IMR-90 (cell line): ENCODE data around the gene THBS1. TPM values are rescaled to one million over a fixed set of nuclear protein-coding genes. Genes with fewer than 3 reads are reported as not detected.

ENCODE experiments used
- ATAC-seq: fragments of 200-7000 bp; cut with Tn5 transposase; 2 replicates; pipeline ENCODE4 v1.9.1; 2020; ENCODE audit warnings: low read depth, mild to moderate bottlenecking, moderate library complexity
- BruUV-seq: library from RNA; stranded (reverse); fragments of 400-500 nt; replicated peaks from 2 replicates; lab custom pipeline; 2021; lab: Mats Ljungman, UMichigan
- CTCF ChIA-PET: fragments of 300-600 bp; formaldehyde crosslinking; extraction: SDS; loops from one replicate; lab custom pipeline; 2021; ENCODE audit warnings: antibody characterized with exemption; lab: Yijun Ruan, JAX
- POLR2A ChIA-PET: fragments of 300-600 bp; sonication (Branson Sonifier 250); formaldehyde crosslinking; loops from one replicate; lab custom pipeline; 2022; ENCODE audit warnings: antibody characterized with exemption; ENCODE audit not compliant: unreplicated experiment; lab: Charles Lee
- DNase-seq: peaks from one replicate; pipeline ENCODE4 v3.0.0; 2013
- H2AFZ ChIP-seq: replicated peaks from 2 replicates; pipeline ENCODE3; 2013; ENCODE audit warnings: low read length, mild to moderate bottlenecking; ENCODE audit not compliant: poor library complexity
- H2AK5ac ChIP-seq: 2 replicates; pipeline ENCODE4 v1.6.1; 2013; ENCODE audit warnings: low read depth, low read length, inconsistent platforms
- H2AK9ac ChIP-seq: replicated peaks from 2 replicates; pipeline ENCODE3; 2013; ENCODE audit warnings: mild to moderate bottlenecking, low read depth, low read length, moderate library complexity; ENCODE audit not compliant: poor library complexity
- H2BK120ac ChIP-seq: 2 replicates; pipeline ENCODE4 v1.6.1; 2013; ENCODE audit warnings: low read depth, low read length, inconsistent platforms
- H2BK15ac ChIP-seq: 3 replicates; pipeline ENCODE4 v1.6.1; 2013; ENCODE audit warnings: low read depth, low read length, inconsistent platforms
- H2BK20ac ChIP-seq: 2 replicates; pipeline ENCODE4 v1.6.1; 2013; ENCODE audit warnings: low read depth, mild to moderate bottlenecking, inconsistent platforms, low read length, moderate library complexity
- H2BK5ac ChIP-seq: 2 replicates; pipeline ENCODE4 v1.6.1; 2013; ENCODE audit warnings: mild to moderate bottlenecking, low read depth, low read length, inconsistent platforms; ENCODE audit not compliant: poor library complexity, severe bottlenecking
- H3K14ac ChIP-seq: replicated peaks from 2 replicates; pipeline ENCODE4 v1.6.1; 2013; ENCODE audit warnings: low read depth, low read length, inconsistent platforms
- H3K18ac ChIP-seq: 2 replicates; pipeline ENCODE4 v1.6.1; 2013; ENCODE audit warnings: low read depth, low read length, control low read depth
- H3K23ac ChIP-seq: 2 replicates; pipeline ENCODE4 v1.6.1; 2013; ENCODE audit warnings: low read depth, low read length, inconsistent platforms
- H3K27ac ChIP-seq: 2 replicates; pipeline ENCODE4 v1.5.1; 2013; ENCODE audit warnings: mild to moderate bottlenecking, control low read depth, low read length; ENCODE audit not compliant: insufficient read depth
- H3K27me3 ChIP-seq: 2 replicates; pipeline ENCODE4 v1.6.1; 2013; ENCODE audit warnings: low read length; ENCODE audit not compliant: control insufficient read depth, insufficient read depth
- H3K36me3 ChIP-seq: 2 replicates; pipeline ENCODE4 v1.6.1; 2013; ENCODE audit warnings: low read length, mixed read lengths; ENCODE audit not compliant: control insufficient read depth, insufficient read depth
- H3K4ac ChIP-seq: 2 replicates; pipeline ENCODE4 v1.6.1; 2013; ENCODE audit warnings: low read depth, low read length, inconsistent platforms
- H3K4me1 ChIP-seq: 2 replicates; pipeline ENCODE4 v1.6.1; 2013; ENCODE audit warnings: low read length, mixed read lengths; ENCODE audit not compliant: control insufficient read depth, insufficient read depth
- H3K4me2 ChIP-seq: 2 replicates; pipeline ENCODE4 v1.6.1; 2013; ENCODE audit warnings: low read depth, mild to moderate bottlenecking, control low read depth, low read length, moderate library complexity
- H3K4me3 ChIP-seq: 2 replicates; pipeline ENCODE4 v1.5.1; 2013; ENCODE audit warnings: low read depth, mild to moderate bottlenecking, control low read depth, low read length, moderate library complexity; ENCODE audit not compliant: insufficient read depth
- H3K56ac ChIP-seq: 2 replicates; pipeline ENCODE4 v1.6.1; 2013; ENCODE audit warnings: low read length, inconsistent platforms; ENCODE audit not compliant: insufficient read depth; ENCODE audit errors: extremely low read depth
- H3K79me1 ChIP-seq, 2 experiments: 2 replicates each; pipeline ENCODE4 v1.6.1; 2013; ENCODE audit warnings: low read length in 2 of 2, inconsistent platforms in 1 of 2, low read depth in 1 of 2
- H3K9ac ChIP-seq: 2 replicates; pipeline ENCODE4 v1.6.1; 2013; ENCODE audit warnings: low read depth, low read length, control low read depth
- H3K9me1 ChIP-seq: 2 replicates; pipeline ENCODE4 v1.6.1; 2013; ENCODE audit warnings: low read length, inconsistent platforms; ENCODE audit not compliant: insufficient read depth
- H3K9me3 ChIP-seq: 2 replicates; pipeline ENCODE4 v1.6.1; 2013; ENCODE audit warnings: low read length; ENCODE audit not compliant: control insufficient read depth, insufficient read depth
- H4K20me1 ChIP-seq: 2 replicates; pipeline ENCODE4 v1.6.1; 2013; ENCODE audit warnings: low read length, inconsistent platforms; ENCODE audit not compliant: insufficient read depth
- H4K5ac ChIP-seq: 2 replicates; pipeline ENCODE4 v1.6.1; 2013; ENCODE audit warnings: mild to moderate bottlenecking, low read depth, low read length, control low read depth
- H4K8ac ChIP-seq, 2 experiments: 2 replicates each; pipeline ENCODE4 v1.6.1; 2013; ENCODE audit warnings: low read depth in 2 of 2, low read length in 2 of 2, control low read depth in 1 of 2, inconsistent platforms in 1 of 2
- H4K91ac ChIP-seq: 2 replicates; pipeline ENCODE4 v1.6.1; 2013; ENCODE audit warnings: low read depth, low read length, inconsistent platforms; ENCODE audit not compliant: insufficient read depth
- BHLHE40 ChIP-seq: fragments of 150-350 bp; IDR thresholded peaks from 2 replicates; pipeline ENCODE4 v1.6.1; 2016; ENCODE audit warnings: mild to moderate bottlenecking, low read depth, low read length
- CEBPB ChIP-seq: IDR thresholded peaks from 2 replicates; pipeline ENCODE4 v1.6.1; 2012; ENCODE audit warnings: low read depth, low read length, improper control_type of control experiment
- CTCF ChIP-seq: conservative IDR thresholded peaks from 2 replicates; pipeline ENCODE4 v1.5.1; 2012; ENCODE audit warnings: mild to moderate bottlenecking, low read depth, low read length, improper control_type of control experiment
- FOS ChIP-seq: fragments of 150-350 bp; IDR thresholded peaks from 2 replicates; pipeline ENCODE4 v1.6.1; 2016; ENCODE audit warnings: low read depth, low read length
- MAFK ChIP-seq: IDR thresholded peaks from 2 replicates; pipeline ENCODE4 v1.6.1; 2012; ENCODE audit warnings: low read depth, low read length, improper control_type of control experiment
- MAZ ChIP-seq: IDR thresholded peaks from 2 replicates; pipeline ENCODE4 v1.6.1; 2012; ENCODE audit warnings: low read depth, mild to moderate bottlenecking, low read length, improper control_type of control experiment, moderate library complexity, borderline replicate concordance
- MXI1 ChIP-seq: IDR thresholded peaks from 2 replicates; pipeline ENCODE4 v1.6.1; 2012; ENCODE audit warnings: low read depth, mild to moderate bottlenecking, low read length, moderate library complexity, borderline replicate concordance
- NFE2L2 ChIP-seq: fragments of 150-350 bp; IDR thresholded peaks from 2 replicates; pipeline ENCODE4 v1.6.1; 2016; ENCODE audit warnings: low read depth, mild to moderate bottlenecking, low read length
- POLR2A ChIP-seq: IDR thresholded peaks from 2 replicates; pipeline ENCODE4 v1.6.1; 2012; ENCODE audit warnings: mild to moderate bottlenecking, low read depth, low read length
- RAD21 ChIP-seq: IDR thresholded peaks from 2 replicates; pipeline ENCODE4 v1.6.1; 2012; ENCODE audit warnings: low read length, improper control_type of control experiment
- RCOR1 ChIP-seq: IDR thresholded peaks from 2 replicates; pipeline ENCODE4 v1.6.1; 2012; ENCODE audit warnings: mild to moderate bottlenecking, low read length, improper control_type of control experiment; ENCODE audit not compliant: insufficient replicate concordance
- RFX5 ChIP-seq: IDR thresholded peaks from 2 replicates; pipeline ENCODE4 v1.8.0; 2012; ENCODE audit warnings: low read depth, mild to moderate bottlenecking, low read length, moderate library complexity
- SMC3 ChIP-seq: fragments of 150-350 bp; IDR thresholded peaks from 2 replicates; pipeline ENCODE4 v1.6.1; 2016; ENCODE audit warnings: low read depth, mild to moderate bottlenecking, antibody characterized with exemption, low read length, moderate library complexity
- WGBS, 2 experiments: methylation state at CpG; one replicate each; pipeline versions ENCODE4 v1.1.5 to v1.1.7; 2013; ENCODE audit warnings: missing lambda C conversion rate in 2 of 2; ENCODE audit not compliant: insufficient read length in 1 of 2; ENCODE audit errors: extremely low coverage in 2 of 2; 5-methylcytosine and 5-hydroxymethylcytosine counted together
- dilution Hi-C: fragments of 300-500 bp; cut with HindIII; formaldehyde crosslinking; loops from one replicate; pipeline ENCODE4 v1.14.3; 2018; ENCODE audit warnings: low sequenced_read_pairs; ENCODE audit not compliant: unreplicated experiment
- in situ Hi-C: fragments of 300-500 bp; cut with MboI; formaldehyde crosslinking; loops from 3 replicates; pipeline ENCODE4 v1.14.3; 2019; ENCODE audit warnings: low sequenced_read_pairs, inconsistent platforms, mixed read lengths
- intact Hi-C: fragments of 100-400 bp; cut with micrococcal nuclease; formaldehyde crosslinking; loops from 2 replicates; pipeline ENCODE4 v1.10.0; 2022
- polyA plus RNA-seq, 3 experiments: library from polyadenylated mRNA; depleted of rRNA; stranded (reverse); fragments of >200 nt; gene quantifications; 2 replicates each; pipeline ENCODE4 v1.2.3, GENCODE V29; 2012; ENCODE audit warnings: low replicate concordance in 1 of 3
- total RNA-seq: library from RNA; depleted of rRNA; stranded (reverse); fragments of >200 nt; gene quantifications from 2 replicates; pipeline ENCODE4 v1.2.3, GENCODE V29; 2012
- TF ChIP-seq, protein P1 (sequence below): fragments of 150-350 bp; IDR thresholded peaks from 2 replicates; pipeline ENCODE4 v1.6.1; 2017; ENCODE audit warnings: mild to moderate bottlenecking, antibody characterized with exemption, low read length, low read depth

THBS1 gene
- total and polyA plus RNA-seq, 2 of the 4 experiments (the other 2 are of a cell fraction): 1,562 to 4,071 TPM

GRCh38 chr15:39645138-39645975 lies 64.5 kb downstream of the THBS1 start:
- Histone ChIP-seq H2BK20ac (no peak overlapping the region), H3K14ac (no peak overlapping the region), H3K9ac (no peak overlapping the region), H3K9me1 (peaks cover 2% of the 10 kb centered on the region; the same call in 1 of the 2 replicates), H2AFZ (no peak overlapping the region), H4K91ac (no peak overlapping the region), H3K27me3 (no peaks in the 10 kb centered on the region), H3K4me3 (no peak overlapping the region), H2AK9ac (no peak overlapping the region), H2AK5ac (no peak overlapping the region), H3K18ac (no peak overlapping the region), H4K20me1 (no peaks in the 10 kb centered on the region), H3K56ac (no peak overlapping the region), H3K4me2 (no peak overlapping the region), H4K5ac (no peak overlapping the region), H3K4ac (no peak overlapping the region), H3K79me1 (no peaks in the 10 kb centered on the region), H3K4me1 (peaks cover 6% of the 10 kb centered on the region; the same call in 1 of the 2 replicates), H3K9me3 (no peaks in the 10 kb centered on the region), H3K23ac (no peak overlapping the region), H3K27ac (no peak overlapping the region), H2BK120ac (no peak overlapping the region), H3K36me3 (no peaks in the 10 kb centered on the region), H4K8ac (no peak overlapping the region), H2BK5ac (no peak overlapping the region), H2BK15ac (no peak overlapping the region)
- in situ Hi-C loops (no loop called here), intact Hi-C loops (no loop called here), dilution Hi-C loops (no loop called here)
- no peak for ATAC-seq
- 91% methylated on average over 11 of the region's 20 CpGs; no CpG with 5 or more reads in 1 of the 2 experiments for WGBS, 2 experiments
- TF ChIP-seq MXI1 (no peak), RAD21 (no peak), MAFK (no peak), RCOR1 (no peak), BHLHE40 (no peak), NFE2L2 (no peak), MAZ (no peak), RFX5 (no peak), CEBPB (no peak), CTCF (no peak), POLR2A (no peak), SMC3 (no peak), FOS (no peak)
- TF ChIP-seq, protein P1, sequence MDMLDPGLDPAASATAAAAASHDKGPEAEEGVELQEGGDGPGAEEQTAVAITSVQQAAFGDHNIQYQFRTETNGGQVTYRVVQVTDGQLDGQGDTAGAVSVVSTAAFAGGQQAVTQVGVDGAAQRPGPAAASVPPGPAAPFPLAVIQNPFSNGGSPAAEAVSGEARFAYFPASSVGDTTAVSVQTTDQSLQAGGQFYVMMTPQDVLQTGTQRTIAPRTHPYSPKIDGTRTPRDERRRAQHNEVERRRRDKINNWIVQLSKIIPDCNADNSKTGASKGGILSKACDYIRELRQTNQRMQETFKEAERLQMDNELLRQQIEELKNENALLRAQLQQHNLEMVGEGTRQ: no peak
- no peak for DNase-seq
- CTCF ChIA-PET: no interaction called here
- no TSS peak for BruUV-seq
- POLR2A ChIA-PET: interaction anchor here (1.1 kb wide), 1 partner anchor 9 kb away, joined by 4 read pairs; no protein-coding TSS in a partner anchor
